Muscle layer of colon (tissue), 2 donors: ENCODE measurements around the gene ZNF273.
A peak's percentile ranks its signal among the peaks of the same experiment; 100 is the strongest.

Experiments
- H3K27ac ChIP-seq: one replicate; pipeline ENCODE4 v1.7.0; 2013; ENCODE audit warnings: low read depth, mild to moderate bottlenecking, low read length, moderate library complexity
- H3K27me3 ChIP-seq, 2 donors: one replicate each; pipeline ENCODE4 v1.7.0; 2013; ENCODE audit warnings: low read length in 2 of 2, mild to moderate bottlenecking in 2 of 2; ENCODE audit not compliant: insufficient read depth in 2 of 2, control insufficient read depth in 1 of 2
- H3K36me3 ChIP-seq: one replicate; pipeline ENCODE4 v1.7.0; 2013; ENCODE audit warnings: mild to moderate bottlenecking, low read length; ENCODE audit not compliant: insufficient read depth
- H3K4me1 ChIP-seq: one replicate; pipeline ENCODE4 v1.7.0; 2013; ENCODE audit warnings: mild to moderate bottlenecking, low read length; ENCODE audit not compliant: insufficient read depth
- H3K4me3 ChIP-seq, 2 donors: one replicate each; pipeline ENCODE4 v1.7.0; 2013; ENCODE audit warnings: low read length in 2 of 2, low read depth in 1 of 2, mild to moderate bottlenecking in 1 of 2, moderate library complexity in 1 of 2
- H3K9ac ChIP-seq: one replicate; pipeline ENCODE4 v1.7.0; 2013; ENCODE audit warnings: low read length
- H3K9me3 ChIP-seq: one replicate; pipeline ENCODE4 v1.7.0; 2013; ENCODE audit warnings: mild to moderate bottlenecking, low read length
- donor health status: abdominal sarcoma.
- donor health status: Adenocarcinoma of cecum.

The ZNF273 gene

DNA sequence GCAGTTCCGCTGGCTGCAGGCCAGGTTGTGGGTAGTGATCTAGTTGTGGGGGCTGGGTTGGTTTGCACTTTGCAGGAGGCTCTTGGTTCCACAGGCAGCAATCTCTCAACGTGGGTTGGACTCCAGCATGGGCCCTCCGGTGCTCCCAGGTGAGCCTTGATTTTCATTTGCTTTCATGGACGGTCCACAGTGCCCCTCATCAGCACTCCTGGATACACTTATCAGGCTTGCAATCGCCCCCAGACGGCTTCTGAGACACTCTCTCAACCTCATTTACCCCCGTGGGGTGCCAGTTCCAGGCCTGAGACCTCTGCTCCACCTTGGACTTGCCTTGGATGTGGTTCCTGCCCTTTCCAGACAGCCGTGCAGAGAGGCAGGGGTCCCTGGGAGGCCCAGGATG is 31.3 kb upstream of the ZNF273 start:
- no peak overlapping the region for H3K27ac ChIP-seq
- H3K4me1 ChIP-seq = peaks cover 2% of the 10 kb centered on the region
- H3K4me3 ChIP-seq = no peak overlapping the region
- no peaks in the 10 kb centered on the region for H3K9me3 ChIP-seq
- H3K36me3 ChIP-seq = no peaks in the 10 kb centered on the region
- no peaks in the 10 kb centered on the region for H3K27me3 ChIP-seq
- H3K9ac ChIP-seq = no peak overlapping the region

GRCh38 chr7:64872351-64873154 is 30.5 kb upstream of the ZNF273 start:
- Histone ChIP-seq H3K9ac (no peak overlapping the region), H3K36me3 (no peaks in the 10 kb centered on the region), H3K4me1 (peaks cover 6% of the 10 kb centered on the region), H3K4me3 (no peak overlapping the region), H3K27ac (no peak overlapping the region), H3K27me3 (no peaks in the 10 kb centered on the region), H3K9me3 (no peaks in the 10 kb centered on the region)

GRCh38 chr7:64873155-64873500 is 29.9 kb upstream of the ZNF273 start:
- Histone ChIP-seq H3K4me3 (no peak overlapping the region), H3K27ac (no peak overlapping the region), H3K36me3 (no peaks in the 10 kb centered on the region), H3K27me3 (no peaks in the 10 kb centered on the region), H3K9ac (no peak overlapping the region), H3K9me3 (no peaks in the 10 kb centered on the region), H3K4me1 (peaks cover 6% of the 10 kb centered on the region)

- no peaks in the 10 kb centered on the region for H3K9me3 ChIP-seq
- no peak overlapping the region for H3K9ac ChIP-seq
Measured at GRCh38 chr7:64873517-64873916, 29.6 kb upstream of the ZNF273 start.

GRCh38 chr7:64874114-64874513 is 29.0 kb upstream of the ZNF273 start:
- no peak overlapping the region for H3K4me3 ChIP-seq
- peaks cover 6% of the 10 kb centered on the region for H3K4me1 ChIP-seq
- H3K9ac ChIP-seq = no peak overlapping the region
- no peaks in the 10 kb centered on the region for H3K36me3 ChIP-seq
- no peak overlapping the region for H3K27ac ChIP-seq
- H3K27me3 ChIP-seq = no peaks in the 10 kb centered on the region
- no peaks in the 10 kb centered on the region for H3K9me3 ChIP-seq

More at GRCh38 chr7:64873517-64873916, 29.6 kb upstream of the ZNF273 start:
- Histone ChIP-seq H3K27ac (no peak overlapping the region), H3K36me3 (no peaks in the 10 kb centered on the region), H3K4me1 (peaks cover 6% of the 10 kb centered on the region), H3K4me3 (no peak overlapping the region), H3K27me3 (no peaks in the 10 kb centered on the region)

DNA sequence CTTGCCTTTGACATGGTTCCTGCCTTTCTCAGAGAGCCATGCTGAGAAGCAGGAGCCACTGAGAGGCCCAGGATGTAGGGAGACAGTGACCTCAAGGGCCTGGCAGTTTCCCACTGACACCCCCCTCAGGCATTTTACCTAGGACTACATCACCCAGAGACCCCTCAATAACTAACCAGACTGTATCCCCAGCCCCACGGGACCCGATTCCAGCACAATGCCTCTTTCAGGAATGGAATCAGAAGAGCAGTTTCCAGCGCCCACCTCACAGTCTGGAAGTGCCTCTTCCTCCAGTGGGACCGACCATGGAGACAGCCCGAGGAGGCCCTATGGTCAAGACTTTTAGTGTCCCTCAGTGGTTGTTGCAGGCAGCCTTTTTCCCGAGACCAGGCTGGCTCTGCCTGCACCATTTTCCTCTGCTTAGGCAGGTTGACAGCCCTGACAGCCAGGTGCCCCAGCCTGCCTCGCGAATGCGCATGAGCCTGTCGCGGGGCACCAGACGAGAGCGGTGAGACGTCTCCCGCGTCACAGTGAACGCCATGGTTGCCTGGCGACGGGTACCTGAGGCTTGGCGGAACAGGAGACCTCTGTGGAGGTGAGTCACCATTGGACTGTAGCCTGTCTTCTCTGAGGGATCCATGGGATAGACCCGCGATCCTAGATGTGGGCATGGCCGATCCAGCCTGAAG is 28.4 kb upstream of the ZNF273 start:
- no peak overlapping the region for H3K9ac ChIP-seq
- H3K36me3 ChIP-seq = no peaks in the 10 kb centered on the region
- no peak overlapping the region for H3K27ac ChIP-seq
- no peaks in the 10 kb centered on the region for H3K27me3 ChIP-seq
- no peak overlapping the region for H3K4me3 ChIP-seq
- peaks cover 6% of the 10 kb centered on the region for H3K4me1 ChIP-seq
- no peaks in the 10 kb centered on the region for H3K9me3 ChIP-seq

- Histone ChIP-seq H3K4me1 (peaks cover 6% of the 10 kb centered on the region), H3K27me3 (no peaks in the 10 kb centered on the region), H3K36me3 (no peaks in the 10 kb centered on the region), H3K9me3 (no peaks in the 10 kb centered on the region), H3K27ac (no peak overlapping the region), H3K9ac (no peak overlapping the region), H3K4me3 (no peak overlapping the region)
Measured at GRCh38 chr7:64875258-64875657, 27.8 kb upstream of the ZNF273 start.

DNA sequence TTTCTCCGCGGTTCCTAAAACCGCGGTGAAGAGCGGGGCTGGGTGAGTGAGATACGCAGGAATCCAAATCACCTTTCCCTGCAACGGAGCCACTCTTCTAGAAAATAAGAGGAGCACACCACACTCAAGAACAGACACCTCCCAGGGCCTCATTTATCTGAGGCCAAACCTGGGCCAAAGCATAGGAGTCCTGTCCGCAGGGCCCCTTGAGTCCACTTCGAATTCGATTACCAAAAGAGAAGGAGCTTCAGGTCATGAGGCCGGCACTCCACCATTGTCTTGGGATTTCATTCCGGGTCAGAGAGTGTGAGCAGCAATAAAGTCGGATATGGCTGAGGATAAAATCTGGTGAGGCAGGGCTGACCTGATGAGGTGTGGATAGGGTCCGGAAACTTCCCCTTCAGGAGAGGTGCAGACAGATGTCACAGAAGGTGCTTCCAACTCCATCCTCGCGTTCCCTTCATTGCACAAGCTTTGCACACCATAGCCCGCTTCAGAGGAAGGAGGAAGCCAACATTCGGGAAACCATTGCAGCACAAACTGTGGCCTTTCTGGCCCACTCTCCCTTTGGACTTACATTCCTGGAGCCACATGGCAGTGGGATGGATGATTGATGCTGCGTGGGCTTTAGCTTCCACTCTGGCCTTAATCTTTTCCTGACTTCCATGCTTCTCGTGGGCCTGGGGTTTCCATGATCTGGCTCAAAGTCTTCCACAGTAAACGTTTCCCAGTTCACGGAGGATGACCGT is 27.2 kb upstream of the ZNF273 start:
- Histone ChIP-seq H3K9me3 (no peaks in the 10 kb centered on the region), H3K4me1 (peaks cover 7% of the 10 kb centered on the region), H3K36me3 (no peaks in the 10 kb centered on the region), H3K27ac (no peak overlapping the region), H3K9ac (no peak overlapping the region), H3K4me3 (no peak overlapping the region), H3K27me3 (no peaks in the 10 kb centered on the region)

DNA sequence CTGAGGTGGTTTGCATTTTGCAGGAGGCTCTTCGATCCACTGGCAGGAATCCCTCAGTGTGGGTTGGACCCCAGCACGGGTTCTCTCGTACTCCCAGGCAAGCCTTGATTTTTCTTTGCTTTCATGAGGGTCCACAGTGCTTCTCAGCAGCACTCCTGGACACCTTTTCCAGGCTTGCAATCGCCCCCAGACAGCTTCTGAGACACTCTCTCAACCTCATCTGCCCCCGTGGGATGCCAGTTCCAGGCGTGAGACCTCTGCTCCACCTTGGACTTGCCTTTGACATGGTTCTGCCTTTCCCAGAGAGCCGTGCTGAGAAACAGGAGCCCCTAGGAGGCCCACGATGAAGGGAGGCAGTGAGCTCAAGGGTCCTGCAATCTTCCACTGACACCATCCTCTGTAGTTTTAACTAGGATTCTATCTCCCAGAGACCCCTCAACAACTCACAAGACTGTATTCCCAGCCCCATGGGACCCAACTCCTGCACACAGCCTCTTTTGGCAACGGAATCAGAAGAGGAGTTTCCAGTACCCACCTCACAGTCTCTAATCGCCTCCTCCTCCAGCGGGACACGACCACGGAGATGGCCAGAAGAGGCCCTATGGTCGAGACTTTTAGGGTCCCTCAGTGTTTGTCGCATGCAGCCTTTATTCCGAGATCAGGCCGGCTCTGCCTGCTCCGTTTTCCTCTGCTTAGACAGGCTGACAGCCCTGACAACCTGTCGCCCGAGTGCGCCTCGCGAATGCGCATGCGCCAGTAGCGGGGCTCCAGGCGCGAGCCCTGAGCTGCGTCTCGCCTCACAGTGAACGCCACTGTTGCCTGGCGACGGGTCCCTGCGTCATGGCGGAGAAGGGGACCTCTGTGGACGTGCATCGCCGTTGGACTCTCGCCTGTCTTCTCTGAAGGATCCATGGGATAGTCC is 26.0 kb upstream of the ZNF273 start:
- no peak overlapping the region for H3K27ac ChIP-seq
- no peaks in the 10 kb centered on the region for H3K27me3 ChIP-seq
- H3K9me3 ChIP-seq = no peaks in the 10 kb centered on the region
- peaks cover 17% of the 10 kb centered on the region for H3K4me1 ChIP-seq
- H3K9ac ChIP-seq = peak overlapping the region; percentile 19
- peak overlapping the region; percentile 22 to 80 for H3K4me3 ChIP-seq
- H3K36me3 ChIP-seq = no peaks in the 10 kb centered on the region

DNA sequence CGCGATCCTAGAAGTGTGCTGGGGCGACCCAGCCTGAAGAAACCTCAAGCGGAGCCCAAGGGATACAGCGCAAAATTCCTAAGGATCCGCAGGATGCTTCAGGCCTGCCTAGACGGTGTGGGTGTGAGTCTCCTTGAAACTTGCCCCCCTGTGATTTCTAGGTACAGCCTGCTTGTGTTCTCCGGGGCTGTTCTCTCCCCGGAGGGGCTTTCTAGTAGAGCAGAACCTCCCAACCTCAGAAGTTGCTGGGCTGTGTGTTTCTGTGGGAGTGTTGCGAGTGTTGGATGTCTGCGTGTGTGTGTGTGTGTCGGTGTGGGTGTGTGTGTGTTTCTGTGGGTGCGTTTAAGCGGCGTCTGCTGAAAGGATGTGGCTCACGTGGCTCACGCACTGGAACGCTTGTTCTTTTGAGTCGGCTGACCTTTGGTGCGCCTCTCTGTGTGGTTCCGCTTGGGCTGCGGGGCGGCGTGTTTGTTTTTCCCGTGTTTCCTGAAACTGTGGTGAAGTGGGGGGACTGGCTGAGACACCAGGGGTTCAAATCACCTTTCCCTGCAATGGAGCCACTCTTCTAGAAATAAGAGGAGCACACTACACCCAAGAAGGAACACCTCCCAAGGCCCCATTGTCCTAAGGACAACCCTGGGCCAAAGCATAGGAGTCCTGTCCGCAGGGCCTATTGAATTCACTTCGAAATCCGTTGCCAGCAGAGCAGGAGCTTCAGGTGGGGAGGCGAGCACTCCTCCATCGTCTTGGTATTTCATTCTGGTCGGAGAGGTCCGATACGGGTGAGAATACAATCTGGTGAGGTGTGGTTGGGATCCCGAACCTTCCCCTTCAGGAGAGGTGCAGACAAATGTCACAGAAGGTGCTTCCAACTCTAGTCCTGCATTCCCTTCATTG is 25.1 kb upstream of the ZNF273 start:
- H3K27me3 ChIP-seq = no peaks in the 10 kb centered on the region
- H3K4me3 ChIP-seq = peak overlapping the region; percentile 22 to 80
- H3K9me3 ChIP-seq = no peaks in the 10 kb centered on the region
- no peak overlapping the region for H3K27ac ChIP-seq
- H3K9ac ChIP-seq = no peak overlapping the region
- H3K36me3 ChIP-seq = no peaks in the 10 kb centered on the region
- peaks cover 18% of the 10 kb centered on the region for H3K4me1 ChIP-seq
